GM12878 (cell line): ENCODE results near the gene ARID5B. TPM values are rescaled to one million over a fixed set of nuclear protein-coding genes. Genes with fewer than 3 reads are reported as not detected.
A peak's percentile ranks its signal among the peaks of the same experiment; 100 is the strongest.

Source experiments
- ATAC-seq: fragments of 200-7000 bp; cut with Tn5 transposase; 3 replicates; pipeline ENCODE4 v1.9.1; 2020; ENCODE audit warnings: mild to moderate bottlenecking, moderate library complexity
- BruUV-seq: library from RNA; stranded (reverse); fragments of 400-500 nt; replicated peaks from 2 replicates; lab custom pipeline; 2021; lab: Mats Ljungman, UMichigan
- CTCF ChIA-PET: fragments of 300-600 bp; sonication (Branson Sonifier 250); formaldehyde crosslinking; extraction: SDS; loops from one replicate; lab custom pipeline; 2021; ENCODE audit warnings: inconsistent platforms; lab: Yijun Ruan, JAX
- POLR2A ChIA-PET: fragments of 350-600 bp; formaldehyde crosslinking; extraction: SDS; loops from one replicate; lab custom pipeline; 2021; ENCODE audit warnings: inconsistent platforms; lab: Charles Lee
- RAD21 ChIA-PET: fragments of 300-600 bp; sonication (Branson Sonifier 250); formaldehyde crosslinking; loops from one replicate; lab custom pipeline; 2023; ENCODE audit warnings: antibody characterized with exemption; ENCODE audit not compliant: unreplicated experiment; lab: Charles Lee
- SMC1A ChIA-PET: fragments of 300-600 bp; sonication (Branson Sonifier 250); formaldehyde crosslinking; loops from one replicate; lab custom pipeline; 2023; ENCODE audit not compliant: unreplicated experiment, uncharacterized antibody; lab: Charles Lee
- DNase-seq: peaks from one replicate; pipeline ENCODE4 v3.0.0-alpha.2; 2011; ENCODE audit warnings: low read depth, low spot score
- FAIRE-seq: peaks from 3 replicates; lab custom pipeline; 2011; peaks lifted over from hg19 to GRCh38; lab: Jason Lieb, UNC
- H2AFZ ChIP-seq: 2 replicates; pipeline ENCODE4 v1.6.0; 2011; ENCODE audit warnings: low read depth, low read length, control low read depth; ENCODE audit not compliant: control insufficient read depth
- H3K27ac ChIP-seq: 2 replicates; pipeline ENCODE4 v1.5.1; 2011; ENCODE audit warnings: control low read depth; ENCODE audit not compliant: control insufficient read depth, insufficient read depth
- H3K27me3 ChIP-seq, 2 experiments: replicated peaks in 1 of 2; 2 replicates each; pipeline versions ENCODE4 v1.6.0 to v1.6.1; 2011; ENCODE audit warnings: low read length in 1 of 2; ENCODE audit not compliant: control insufficient read depth in 2 of 2, insufficient read depth in 2 of 2
- H3K36me3 ChIP-seq, 2 experiments: 2 replicates each; pipeline ENCODE4 v1.5.1; 2011; ENCODE audit warnings: low read length in 1 of 2; ENCODE audit not compliant: control insufficient read depth in 2 of 2, insufficient read depth in 2 of 2
- H3K4me1 ChIP-seq: 2 replicates; pipeline ENCODE4 v1.6.1; 2011; ENCODE audit warnings: mild to moderate bottlenecking, low read length, moderate library complexity, mixed read lengths; ENCODE audit not compliant: control insufficient read depth, insufficient read depth
- H3K4me2 ChIP-seq: 2 replicates; pipeline ENCODE4 v1.6.0; 2011; ENCODE audit warnings: control low read depth; ENCODE audit not compliant: control insufficient read depth, insufficient read depth
- H3K4me3 ChIP-seq: fragments of 200-600 bp; sonication (generic); 2 replicates; pipeline ENCODE4 v1.5.1; 2016
- H3K79me2 ChIP-seq: 2 replicates; pipeline ENCODE4 v1.6.0; 2011; ENCODE audit warnings: low read length; ENCODE audit not compliant: control insufficient read depth, insufficient read depth
- H3K9ac ChIP-seq: 2 replicates; pipeline ENCODE4 v1.8.0; 2011; ENCODE audit warnings: low read length, control low read depth, mixed read lengths; ENCODE audit not compliant: control insufficient read depth, insufficient read depth
- H3K9me3 ChIP-seq: replicated peaks from 3 replicates; pipeline ENCODE4 v1.5.1; 2011; ENCODE audit warnings: mild to moderate bottlenecking, low read length; ENCODE audit not compliant: control insufficient read depth, insufficient read depth
- H4K20me1 ChIP-seq: 2 replicates; pipeline ENCODE4 v1.6.0; 2011; ENCODE audit not compliant: control insufficient read depth, insufficient read depth
- CBX3 ChIP-seq: fragments of 200-600 bp; sonication (generic); IDR thresholded peaks from 2 replicates; pipeline ENCODE4 v1.6.1; 2016; ENCODE audit warnings: low read depth, borderline replicate concordance
- CBX5 ChIP-seq: sonication (generic); IDR thresholded peaks from 2 replicates; pipeline ENCODE4 v1.6.1; 2016; ENCODE audit warnings: low read depth, moderate library complexity, mild to moderate bottlenecking, inconsistent platforms
- HDAC2 ChIP-seq: fragments of 200-600 bp; sonication (generic); IDR thresholded peaks from 2 replicates; pipeline ENCODE4 v1.6.1; 2017
- KAT2A ChIP-seq: conservative IDR thresholded peaks from 2 replicates; pipeline ENCODE4 v1.6.1; 2011; ENCODE audit warnings: low read depth, low read length; ENCODE audit not compliant: control insufficient read depth
- KDM1A ChIP-seq: fragments of 200-600 bp; sonication (generic); IDR thresholded peaks from 2 replicates; pipeline ENCODE4 v1.6.1; 2016; ENCODE audit warnings: borderline replicate concordance
- MEF2B ChIP-seq: fragments of 450-650 bp; IDR thresholded peaks from 2 replicates; pipeline ENCODE4 v1.6.1; 2018; ENCODE audit warnings: mild to moderate bottlenecking, moderate library complexity; ENCODE audit not compliant: partially characterized antibody, poor library complexity, severe bottlenecking
- RAD21 ChIP-seq: IDR thresholded peaks from 2 replicates; pipeline ENCODE4 v1.6.1; 2011; ENCODE audit warnings: mild to moderate bottlenecking, low read depth, low read length, moderate library complexity; ENCODE audit not compliant: insufficient read depth
- RAD51 ChIP-seq: fragments of 450-650 bp; IDR thresholded peaks from 2 replicates; pipeline ENCODE4 v1.6.1; 2016; ENCODE audit warnings: moderate library complexity, mild to moderate bottlenecking, inconsistent platforms
- SIX5 ChIP-seq: IDR thresholded peaks from 2 replicates; pipeline ENCODE4 v1.6.1; 2011; ENCODE audit warnings: mild to moderate bottlenecking, low read depth, low read length, moderate library complexity; ENCODE audit not compliant: severe bottlenecking
- SREBF2 ChIP-seq: IDR thresholded peaks from 2 replicates; pipeline ENCODE4 v1.6.1; 2012; ENCODE audit warnings: mild to moderate bottlenecking, low read length
- ZNF207 ChIP-seq: fragments of 450-650 bp; IDR thresholded peaks from 2 replicates; pipeline ENCODE4 v1.6.1; 2014; ENCODE audit warnings: antibody characterized with exemption, mild to moderate bottlenecking, borderline replicate concordance
- in situ Hi-C: fragments of 300-500 bp; cut with MboI; formaldehyde crosslinking; loops from 9 replicates; pipeline ENCODE4 v1.14.3; 2018; ENCODE audit warnings: mixed read lengths
- intact Hi-C: fragments of 100-400 bp; cut with micrococcal nuclease; formaldehyde crosslinking; loops from one replicate; pipeline ENCODE4 v1.14.2; 2022; ENCODE audit not compliant: unreplicated experiment
- polyA plus RNA-seq, 11 experiments: library from polyadenylated mRNA; depleted of rRNA in 4 of 11; unstranded in 6 of 11; stranded (reverse) in 5 of 11; fragments of >200 nt; fragmentation: Nextera tagmentation in 4 of 11; fragmentation: Illumina TruSeq in 1 of 11; extraction: Ambion mirVana in 4 of 11; extraction: Trizol in 1 of 11; gene quantifications; 1 replicate in 1 of 11; 2 replicates in 10 of 11; pipeline versions ENCODE4 v1.2.1 to v1.2.3, GENCODE V29; 2011 to 2016; ENCODE audit warnings: inconsistent platforms in 2 of 11, missing spikeins in 2 of 11, low read depth in 1 of 11
- total RNA-seq, 4 experiments: library from RNA; depleted of rRNA in 3 of 4; stranded (reverse); fragments of >200 nt in 3 of 4; fragmentation: Illumina TruSeq in 1 of 4; extraction: Trizol in 1 of 4; gene quantifications; 2 replicates each; pipeline versions ENCODE4 v1.2.1 to v1.2.3, GENCODE V29; 2013 to 2021
- TF ChIP-seq, protein P1 (sequence below): IDR thresholded peaks from 2 replicates; pipeline ENCODE4 v1.6.1; 2011; ENCODE audit warnings: low read depth, low read length, improper control_type of control experiment, borderline replicate concordance
- TF ChIP-seq, protein P2 (sequence below): fragments of 450-650 bp; conservative IDR thresholded peaks from 2 replicates; pipeline ENCODE4 v1.6.1; 2017; ENCODE audit warnings: mild to moderate bottlenecking, moderate library complexity
- TF ChIP-seq, protein P3 (sequence below): fragments of 450-650 bp; IDR thresholded peaks from 2 replicates; pipeline ENCODE4 v1.6.1; 2014; ENCODE audit warnings: mild to moderate bottlenecking
- TF ChIP-seq, protein P4 (sequence below): fragments of 450-650 bp; formaldehyde crosslinking; IDR thresholded peaks from 2 replicates; pipeline ENCODE4 v1.5.0; 2022; ENCODE audit warnings: mild to moderate bottlenecking, missing genetic modification characterization
- TF ChIP-seq, protein P5 (sequence below): fragments of 150-350 bp; IDR thresholded peaks from 2 replicates; pipeline ENCODE4 v1.6.1; 2014; ENCODE audit warnings: mild to moderate bottlenecking, low read depth, low read length

The ARID5B gene
- total and polyA plus RNA-seq, 10 of the 15 experiments (the other 5 are each of a cell fraction or from before 2014, with no cell fraction given) = 2.7 to 8.5 (median 6.1) TPM

DNA sequence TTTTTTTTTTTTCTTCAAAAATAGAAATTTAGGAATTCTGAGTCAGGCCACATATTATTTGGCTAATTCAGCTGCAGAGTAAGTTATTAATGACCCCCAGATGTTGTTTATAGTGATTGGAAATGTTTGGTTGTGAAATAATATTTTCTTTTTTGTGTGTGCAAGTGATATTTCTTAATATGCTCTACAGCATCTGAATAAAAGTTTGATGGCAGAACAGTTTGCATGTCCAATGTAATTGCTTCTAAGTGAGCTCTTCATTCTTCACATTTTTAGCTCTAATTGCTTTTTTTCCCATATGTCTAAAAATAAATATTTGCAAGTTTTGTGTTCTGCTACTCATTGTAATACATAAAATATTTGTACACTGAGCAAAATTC lies 116.0 kb downstream of the ARID5B start:
- BruUV-seq = no TSS peak
- peaks cover 56% of the 10 kb centered on the region for H3K4me1 ChIP-seq
- ATAC-seq (no peak), FAIRE-seq (no peak), DNase-seq (no peak)
- TF ChIP-seq RAD21 (no peak), RAD51 (no peak), KDM1A (no peak), SREBF2 (no peak), CBX5 (no peak), HDAC2 (no peak), SIX5 (no peak), CBX3 (no peak), KAT2A (no peak), MEF2B (no peak), ZNF207 (no peak)
- TF ChIP-seq, protein P1, sequence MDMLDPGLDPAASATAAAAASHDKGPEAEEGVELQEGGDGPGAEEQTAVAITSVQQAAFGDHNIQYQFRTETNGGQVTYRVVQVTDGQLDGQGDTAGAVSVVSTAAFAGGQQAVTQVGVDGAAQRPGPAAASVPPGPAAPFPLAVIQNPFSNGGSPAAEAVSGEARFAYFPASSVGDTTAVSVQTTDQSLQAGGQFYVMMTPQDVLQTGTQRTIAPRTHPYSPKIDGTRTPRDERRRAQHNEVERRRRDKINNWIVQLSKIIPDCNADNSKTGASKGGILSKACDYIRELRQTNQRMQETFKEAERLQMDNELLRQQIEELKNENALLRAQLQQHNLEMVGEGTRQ = no peak
- TF ChIP-seq, protein P2, sequence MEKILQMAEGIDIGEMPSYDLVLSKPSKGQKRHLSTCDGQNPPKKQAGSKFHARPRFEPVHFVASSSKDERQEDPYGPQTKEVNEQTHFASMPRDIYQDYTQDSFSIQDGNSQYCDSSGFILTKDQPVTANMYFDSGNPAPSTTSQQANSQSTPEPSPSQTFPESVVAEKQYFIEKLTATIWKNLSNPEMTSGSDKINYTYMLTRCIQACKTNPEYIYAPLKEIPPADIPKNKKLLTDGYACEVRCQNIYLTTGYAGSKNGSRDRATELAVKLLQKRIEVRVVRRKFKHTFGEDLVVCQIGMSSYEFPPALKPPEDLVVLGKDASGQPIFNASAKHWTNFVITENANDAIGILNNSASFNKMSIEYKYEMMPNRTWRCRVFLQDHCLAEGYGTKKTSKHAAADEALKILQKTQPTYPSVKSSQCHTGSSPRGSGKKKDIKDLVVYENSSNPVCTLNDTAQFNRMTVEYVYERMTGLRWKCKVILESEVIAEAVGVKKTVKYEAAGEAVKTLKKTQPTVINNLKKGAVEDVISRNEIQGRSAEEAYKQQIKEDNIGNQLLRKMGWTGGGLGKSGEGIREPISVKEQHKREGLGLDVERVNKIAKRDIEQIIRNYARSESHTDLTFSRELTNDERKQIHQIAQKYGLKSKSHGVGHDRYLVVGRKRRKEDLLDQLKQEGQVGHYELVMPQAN = no peak
- TF ChIP-seq, protein P3, sequence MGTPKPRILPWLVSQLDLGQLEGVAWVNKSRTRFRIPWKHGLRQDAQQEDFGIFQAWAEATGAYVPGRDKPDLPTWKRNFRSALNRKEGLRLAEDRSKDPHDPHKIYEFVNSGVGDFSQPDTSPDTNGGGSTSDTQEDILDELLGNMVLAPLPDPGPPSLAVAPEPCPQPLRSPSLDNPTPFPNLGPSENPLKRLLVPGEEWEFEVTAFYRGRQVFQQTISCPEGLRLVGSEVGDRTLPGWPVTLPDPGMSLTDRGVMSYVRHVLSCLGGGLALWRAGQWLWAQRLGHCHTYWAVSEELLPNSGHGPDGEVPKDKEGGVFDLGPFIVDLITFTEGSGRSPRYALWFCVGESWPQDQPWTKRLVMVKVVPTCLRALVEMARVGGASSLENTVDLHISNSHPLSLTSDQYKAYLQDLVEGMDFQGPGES = no peak
- TF ChIP-seq, protein P4, sequence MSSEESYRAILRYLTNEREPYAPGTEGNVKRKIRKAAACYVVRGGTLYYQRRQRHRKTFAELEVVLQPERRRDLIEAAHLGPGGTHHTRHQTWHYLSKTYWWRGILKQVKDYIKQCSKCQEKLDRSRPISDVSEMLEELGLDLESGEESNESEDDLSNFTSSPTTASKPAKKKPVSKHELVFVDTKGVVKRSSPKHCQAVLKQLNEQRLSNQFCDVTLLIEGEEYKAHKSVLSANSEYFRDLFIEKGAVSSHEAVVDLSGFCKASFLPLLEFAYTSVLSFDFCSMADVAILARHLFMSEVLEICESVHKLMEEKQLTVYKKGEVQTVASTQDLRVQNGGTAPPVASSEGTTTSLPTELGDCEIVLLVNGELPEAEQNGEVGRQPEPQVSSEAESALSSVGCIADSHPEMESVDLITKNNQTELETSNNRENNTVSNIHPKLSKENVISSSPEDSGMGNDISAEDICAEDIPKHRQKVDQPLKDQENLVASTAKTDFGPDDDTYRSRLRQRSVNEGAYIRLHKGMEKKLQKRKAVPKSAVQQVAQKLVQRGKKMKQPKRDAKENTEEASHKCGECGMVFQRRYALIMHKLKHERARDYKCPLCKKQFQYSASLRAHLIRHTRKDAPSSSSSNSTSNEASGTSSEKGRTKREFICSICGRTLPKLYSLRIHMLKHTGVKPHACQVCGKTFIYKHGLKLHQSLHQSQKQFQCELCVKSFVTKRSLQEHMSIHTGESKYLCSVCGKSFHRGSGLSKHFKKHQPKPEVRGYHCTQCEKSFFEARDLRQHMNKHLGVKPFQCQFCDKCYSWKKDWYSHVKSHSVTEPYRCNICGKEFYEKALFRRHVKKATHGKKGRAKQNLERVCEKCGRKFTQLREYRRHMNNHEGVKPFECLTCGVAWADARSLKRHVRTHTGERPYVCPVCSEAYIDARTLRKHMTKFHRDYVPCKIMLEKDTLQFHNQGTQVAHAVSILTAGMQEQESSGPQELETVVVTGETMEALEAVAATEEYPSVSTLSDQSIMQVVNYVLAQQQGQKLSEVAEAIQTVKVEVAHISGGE (CRISPR knock-in tag) = no peak
- TF ChIP-seq, protein P5, sequence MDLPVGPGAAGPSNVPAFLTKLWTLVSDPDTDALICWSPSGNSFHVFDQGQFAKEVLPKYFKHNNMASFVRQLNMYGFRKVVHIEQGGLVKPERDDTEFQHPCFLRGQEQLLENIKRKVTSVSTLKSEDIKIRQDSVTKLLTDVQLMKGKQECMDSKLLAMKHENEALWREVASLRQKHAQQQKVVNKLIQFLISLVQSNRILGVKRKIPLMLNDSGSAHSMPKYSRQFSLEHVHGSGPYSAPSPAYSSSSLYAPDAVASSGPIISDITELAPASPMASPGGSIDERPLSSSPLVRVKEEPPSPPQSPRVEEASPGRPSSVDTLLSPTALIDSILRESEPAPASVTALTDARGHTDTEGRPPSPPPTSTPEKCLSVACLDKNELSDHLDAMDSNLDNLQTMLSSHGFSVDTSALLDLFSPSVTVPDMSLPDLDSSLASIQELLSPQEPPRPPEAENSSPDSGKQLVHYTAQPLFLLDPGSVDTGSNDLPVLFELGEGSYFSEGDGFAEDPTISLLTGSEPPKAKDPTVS = no peak
- H3K4me2 ChIP-seq = peak overlapping the region; percentile 61
- intact Hi-C loops (no loop called here), in situ Hi-C loops (no loop called here)
- ChIA-PET POLR2A (no interaction called here), CTCF (interaction anchor here (0.6 kb wide), 1 partner anchor 75 kb away, joined by 3 read pairs; no protein-coding TSS in a partner anchor), SMC1A (interaction anchor here (0.7 kb wide), 1 partner anchor 48 kb away, joined by 3 read pairs; no protein-coding TSS in a partner anchor), RAD21 (no interaction called here)
- no peaks in the 10 kb centered on the region for H3K9me3 ChIP-seq
- H3K27me3 ChIP-seq = no peaks in the 10 kb centered on the region
- peaks cover 43% of the 10 kb centered on the region for H3K79me2 ChIP-seq
- H3K9ac ChIP-seq = no peak overlapping the region
- H3K36me3 ChIP-seq = peaks cover 1 to 7% of the 10 kb centered on the region in 2 experiments; a peak in 1 of 4 replicates
- no peaks in the 10 kb centered on the region for H4K20me1 ChIP-seq
- peak overlapping the region; percentile 66 for H3K27ac ChIP-seq
- H3K4me3 ChIP-seq = peak overlapping the region; percentile 2; the same call in 1 of the 2 replicates
- H2AFZ ChIP-seq = no peak overlapping the region
